Activated CD4-positive, alpha-beta T cell treated with anti-CD3 and anti-CD28 coated beads, Interleukin-2, amount 50 U/mL, for 48 hours (primary cell): Measurements from ENCODE around the gene ARID1B.

Source experiments
- DNase-seq, 2 experiments: peaks; one replicate each; pipeline ENCODE4 v3.0.0-alpha.2; 2020

The ARID1B gene

GRCh38 chr6:157201083-157201482, 423.9 kb downstream of the ARID1B start:
- no peak for DNase-seq

GRCh38 chr6:157203312-157203744, 426.1 kb downstream of the ARID1B start:
- DNase-seq: no peak

GRCh38 chr6:157203764-157204163, 426.6 kb downstream of the ARID1B start:
- no peak for DNase-seq

GRCh38 chr6:157205473-157206358, 428.5 kb downstream of the ARID1B start:
- no peak for DNase-seq

- no peak for DNase-seq
Observed at GRCh38 chr6:157206359-157206815, 429.2 kb downstream of the ARID1B start.

GRCh38 chr6:157207521-157208076, 430.4 kb downstream of the ARID1B start:
- DNase-seq: no peak

GRCh38 chr6:157209865-157210530, 432.8 kb downstream of the ARID1B start:
- DNase-seq: no peak

- DNase-seq: no peak
Observed at GRCh38 chr6:157210954-157211353, 433.8 kb downstream of the ARID1B start.

GRCh38 chr6:157211603-157212455, 434.7 kb downstream of the ARID1B start:
- DNase-seq: no peak

- no peak for DNase-seq
Observed at GRCh38 chr6:157213426-157213825, 436.2 kb downstream of the ARID1B start.

- no peak for DNase-seq
Observed at GRCh38 chr6:157213907-157214565, 436.9 kb downstream of the ARID1B start.

- no peak for DNase-seq
Observed at GRCh38 chr6:157215717-157216116, 438.5 kb downstream of the ARID1B start.

- DNase-seq: no peak
Observed at GRCh38 chr6:157216570-157216969, 439.4 kb downstream of the ARID1B start.

- no peak for DNase-seq
Observed at GRCh38 chr6:157217198-157217893, 440.2 kb downstream of the ARID1B start.

- no peak for DNase-seq
Observed at GRCh38 chr6:157217894-157218370, 440.8 kb downstream of the ARID1B start.

GRCh38 chr6:157218371-157219198, 441.4 kb downstream of the ARID1B start:
- no peak for DNase-seq

- DNase-seq: peak in 1 of 2 experiments; percentile 2
Observed at GRCh38 chr6:157219201-157220200, 442.3 kb downstream of the ARID1B start.

- DNase-seq: no peak
Observed at GRCh38 chr6:157220485-157220884, 443.3 kb downstream of the ARID1B start.
